A673 (cell line): ENCODE measurements around the gene LRRC57. TPM values are rescaled to one million over a fixed set of nuclear protein-coding genes. Genes with fewer than 3 reads are reported as not detected.

ENCODE experiments used
- BruUV-seq: library from RNA; stranded (reverse); fragments of 400-500 nt; replicated peaks from 2 replicates; lab custom pipeline; 2021; lab: Mats Ljungman, UMichigan
- CTCF ChIA-PET: fragments of 300-600 bp; sonication (Branson Sonifier 250); formaldehyde crosslinking; loops from one replicate; lab custom pipeline; 2022; ENCODE audit warnings: antibody characterized with exemption; lab: Charles Lee
- POLR2A ChIA-PET: fragments of 300-600 bp; sonication (Branson Sonifier 250); formaldehyde crosslinking; loops from one replicate; lab custom pipeline; 2022; ENCODE audit warnings: antibody characterized with exemption; ENCODE audit not compliant: low non-redundant PET; lab: Charles Lee
- DNase-seq: peaks from one replicate; pipeline ENCODE4 v3.0.0-alpha.2; 2015; ENCODE audit warnings: low spot score
- H3K27ac ChIP-seq: fragments of 200-600 bp; sonication (generic); 2 replicates; pipeline ENCODE4 v1.5.1; 2016; ENCODE audit warnings: mixed run types, low read depth, mild to moderate bottlenecking, mixed read lengths, antibody characterized with exemption, low read length; ENCODE audit not compliant: poor library complexity, severe bottlenecking
- H3K27me3 ChIP-seq: fragments of 200-600 bp; sonication (generic); replicated peaks from 2 replicates; pipeline ENCODE4 v1.6.1; 2017; ENCODE audit warnings: mixed run types, low read depth, mild to moderate bottlenecking, mixed read lengths, antibody characterized with exemption, low read length; ENCODE audit not compliant: insufficient read depth, poor library complexity
- H3K36me3 ChIP-seq: fragments of 200-600 bp; sonication (generic); 2 replicates; pipeline ENCODE4 v1.6.1; 2016; ENCODE audit warnings: mixed run types, mild to moderate bottlenecking, mixed read lengths, antibody characterized with exemption, low read length; ENCODE audit not compliant: insufficient read depth, poor library complexity, severe bottlenecking
- H3K4me1 ChIP-seq: fragments of 200-600 bp; sonication (generic); 2 replicates; pipeline ENCODE4 v1.6.1; 2017; ENCODE audit warnings: mixed run types, mild to moderate bottlenecking, mixed read lengths, antibody characterized with exemption, low read length; ENCODE audit not compliant: insufficient read depth, poor library complexity, severe bottlenecking
- H3K4me3 ChIP-seq: fragments of 200-600 bp; sonication (generic); 2 replicates; pipeline ENCODE4 v1.5.1; 2016; ENCODE audit warnings: low read depth, mixed run types, mild to moderate bottlenecking, mixed read lengths, low read length; ENCODE audit not compliant: poor library complexity, severe bottlenecking
- H3K9me3 ChIP-seq: fragments of 200-600 bp; sonication (generic); 2 replicates; pipeline ENCODE4 v1.6.1; 2016; ENCODE audit warnings: mixed run types, low read depth, mild to moderate bottlenecking, mixed read lengths, antibody characterized with exemption, low read length; ENCODE audit not compliant: poor library complexity, severe bottlenecking
- EZH2 ChIP-seq: fragments of 200-600 bp; sonication (generic); IDR thresholded peaks from 2 replicates; pipeline ENCODE4 v1.6.1; 2017; ENCODE audit warnings: borderline replicate concordance, low read depth, mild to moderate bottlenecking, mixed read lengths, antibody characterized with exemption, low read length; ENCODE audit not compliant: poor library complexity, severe bottlenecking
- intact Hi-C: fragments of 100-400 bp; cut with micrococcal nuclease; formaldehyde crosslinking; loops from one replicate; pipeline ENCODE4 v1.10.0; 2022; ENCODE audit not compliant: unreplicated experiment
- total RNA-seq: library from RNA; stranded (reverse); gene quantifications from 2 replicates; pipeline ENCODE4 v1.2.3, GENCODE V29; 2021
- TF ChIP-seq, protein P1 (sequence below): fragments of 300-800, 200-600 bp; sonication (generic); conservative IDR thresholded peaks from 2 replicates; pipeline ENCODE4 v1.5.1; 2017; ENCODE audit warnings: low read depth, mild to moderate bottlenecking, antibody characterized with exemption, low read length, moderate library complexity, mixed read lengths

LRRC57 gene
- total RNA-seq, 1 experiment from 2014 or later: 32.7 TPM

DNA sequence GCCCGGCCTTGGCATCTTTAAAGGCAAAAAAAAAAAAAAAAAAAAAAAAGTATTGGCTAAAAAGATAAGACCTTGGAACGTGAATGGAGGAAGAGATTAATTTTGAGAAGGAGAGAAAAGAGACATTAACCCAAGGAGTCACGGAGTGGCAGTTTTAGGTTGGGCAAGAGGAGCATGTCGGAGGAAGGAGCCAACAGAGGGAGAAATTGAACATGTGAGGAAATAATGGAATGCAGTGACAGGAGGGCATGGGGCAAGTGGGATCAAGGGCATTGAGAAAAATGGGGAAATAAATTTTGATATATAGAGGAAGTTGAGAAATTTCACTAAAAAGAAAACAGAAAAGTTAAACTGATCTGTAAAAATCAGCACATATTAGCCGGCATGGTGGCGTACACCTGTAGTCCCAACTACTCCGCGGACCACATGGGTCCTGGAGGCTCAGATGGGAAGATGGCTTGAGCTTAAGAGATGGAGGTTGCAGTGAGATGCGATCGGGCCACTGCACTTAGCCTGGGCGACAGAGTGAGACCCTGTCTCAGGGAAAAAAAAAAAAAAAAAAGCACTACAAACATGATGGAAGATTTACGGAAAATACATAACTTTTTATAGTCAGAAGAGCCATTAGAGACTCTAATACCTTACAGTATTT is 1.3 kb upstream of the LRRC57 start:
- no peak for TF ChIP-seq EZH2
- TF ChIP-seq, protein P1, sequence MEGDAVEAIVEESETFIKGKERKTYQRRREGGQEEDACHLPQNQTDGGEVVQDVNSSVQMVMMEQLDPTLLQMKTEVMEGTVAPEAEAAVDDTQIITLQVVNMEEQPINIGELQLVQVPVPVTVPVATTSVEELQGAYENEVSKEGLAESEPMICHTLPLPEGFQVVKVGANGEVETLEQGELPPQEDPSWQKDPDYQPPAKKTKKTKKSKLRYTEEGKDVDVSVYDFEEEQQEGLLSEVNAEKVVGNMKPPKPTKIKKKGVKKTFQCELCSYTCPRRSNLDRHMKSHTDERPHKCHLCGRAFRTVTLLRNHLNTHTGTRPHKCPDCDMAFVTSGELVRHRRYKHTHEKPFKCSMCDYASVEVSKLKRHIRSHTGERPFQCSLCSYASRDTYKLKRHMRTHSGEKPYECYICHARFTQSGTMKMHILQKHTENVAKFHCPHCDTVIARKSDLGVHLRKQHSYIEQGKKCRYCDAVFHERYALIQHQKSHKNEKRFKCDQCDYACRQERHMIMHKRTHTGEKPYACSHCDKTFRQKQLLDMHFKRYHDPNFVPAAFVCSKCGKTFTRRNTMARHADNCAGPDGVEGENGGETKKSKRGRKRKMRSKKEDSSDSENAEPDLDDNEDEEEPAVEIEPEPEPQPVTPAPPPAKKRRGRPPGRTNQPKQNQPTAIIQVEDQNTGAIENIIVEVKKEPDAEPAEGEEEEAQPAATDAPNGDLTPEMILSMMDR: no peak
- Histone ChIP-seq H3K4me3 (peak overlapping the region; percentile 95), H3K27me3 (no peaks in the 10 kb centered on the region), H3K9me3 (no peaks in the 10 kb centered on the region), H3K27ac (no peak overlapping the region), H3K4me1 (peaks cover 7% of the 10 kb centered on the region), H3K36me3 (peaks cover 8% of the 10 kb centered on the region)
- intact Hi-C loops: loop anchor here (5.0 kb wide), 1 partner anchor 102 kb away; no protein-coding TSS in a partner anchor
- no peak for DNase-seq
- ChIA-PET CTCF (no interaction called here), POLR2A (no interaction called here)
- BruUV-seq: no TSS peak

DNA sequence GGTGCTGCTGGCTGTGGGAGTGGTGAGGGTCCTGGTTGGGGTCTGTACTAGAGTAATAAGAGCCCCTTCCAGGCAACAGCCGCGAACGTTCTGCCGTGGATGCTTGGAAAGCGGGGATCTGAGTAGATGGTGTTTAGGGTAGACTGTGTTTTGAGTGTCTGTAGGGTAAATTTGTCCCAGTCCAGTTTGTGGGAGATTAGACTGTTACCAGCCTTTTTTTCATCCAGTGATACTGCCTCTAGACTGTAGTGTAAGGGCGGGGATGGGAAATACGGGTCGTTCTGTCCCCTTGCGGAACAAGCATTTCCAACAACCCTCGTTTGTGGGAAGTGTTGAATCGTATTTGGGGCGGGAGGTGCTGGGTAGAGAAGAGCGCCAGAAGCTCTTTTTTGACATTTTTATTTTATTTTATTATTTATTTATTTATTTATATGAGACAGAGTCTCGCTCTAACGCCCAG is 469 bp upstream of the LRRC57 start:
- POLR2A ChIA-PET: no interaction called here
- Histone ChIP-seq H3K36me3 (peaks cover 16% of the 10 kb centered on the region), H3K9me3 (no peaks in the 10 kb centered on the region), H3K27ac (peak overlapping the region; percentile 90), H3K27me3 (no peaks in the 10 kb centered on the region), H3K4me3 (peak overlapping the region; percentile 95), H3K4me1 (peaks cover 7% of the 10 kb centered on the region)
- no TSS peak for BruUV-seq
- TF ChIP-seq, protein P1: no peak
- no peak for TF ChIP-seq EZH2
- intact Hi-C loops: loop anchor here (5.0 kb wide), 1 partner anchor 103 kb away; no protein-coding TSS in a partner anchor
- peak; percentile 66 for DNase-seq
- CTCF ChIA-PET: no interaction called here

DNA sequence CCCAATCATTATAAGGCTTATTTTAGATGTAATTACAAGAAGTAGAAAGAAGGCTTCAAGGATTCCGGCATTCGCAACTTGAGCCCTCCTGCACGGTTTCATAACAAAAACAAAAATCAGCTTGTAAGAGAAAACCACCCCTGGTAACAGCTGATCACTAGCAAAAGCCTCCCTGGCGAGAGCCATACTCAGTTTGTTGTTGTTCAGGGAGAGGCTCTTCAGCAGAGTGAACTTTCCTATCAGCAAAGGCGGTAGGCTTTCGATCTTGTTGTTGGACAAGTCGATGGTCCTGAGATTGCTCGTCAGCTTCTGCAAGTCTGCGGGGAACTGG is 710 bp downstream of the LRRC57 start:
- Histone ChIP-seq H3K4me1 (peaks cover 7% of the 10 kb centered on the region), H3K27me3 (no peaks in the 10 kb centered on the region), H3K4me3 (peak overlapping the region; percentile 95), H3K27ac (peak overlapping the region; percentile 90), H3K9me3 (no peaks in the 10 kb centered on the region), H3K36me3 (peaks cover 22% of the 10 kb centered on the region)
- peak; percentile 31 for DNase-seq
- TF ChIP-seq, protein P1: no peak
- TF ChIP-seq EZH2: no peak
- no TSS peak for BruUV-seq
- ChIA-PET CTCF (interaction anchor here (0.6 to 0.7 kb wide), 2 partner anchors 37 to 102 kb away, joined by 3 to 4 read pairs; no protein-coding TSS in a partner anchor), POLR2A (no interaction called here)
- intact Hi-C loops: loop anchor here (5.0 kb wide), 1 partner anchor 104 kb away; no protein-coding TSS in a partner anchor
